ENCODE measurements around the gene USP53. TPM values are rescaled to one million over a fixed set of nuclear protein-coding genes. Genes with fewer than 3 reads are reported as not detected.

USP53 gene
- total and polyA plus RNA-seq, 12 donors = 12.5 to 64.6 (median 41.8) TPM

GRCh38 chr4:119240568-119240967, 28.1 kb downstream of the USP53 start:
- peaks cover 0 to 43% (median 12%) of the 10 kb centered on the region in 9 donors for H3K36me3 ChIP-seq
- no peak overlapping the region for H3K27ac ChIP-seq
- no peak overlapping the region for H3K4me3 ChIP-seq
- WGBS, 2 donors = 66 to 73% methylated on average over 2 of the region's 2 CpGs
- intact Hi-C loops (cut with DNase I) = no loop called here
- ATAC-seq (no peak), DNase-seq (no peak)
- H3K4me1 ChIP-seq = peaks cover 0 to 30% (median 16%) of the 10 kb centered on the region in 9 donors
- H3K9me3 ChIP-seq = no peaks in the 10 kb centered on the region
- H3K27me3 ChIP-seq = no peaks in the 10 kb centered on the region
- TF ChIP-seq CTCF (IDR thresholded peaks at IDR 0.05) = no peak

- Histone ChIP-seq H3K9me3 (no peaks in the 10 kb centered on the region), H3K4me1 (peaks cover 0 to 35% (median 26%) of the 10 kb centered on the region in 9 donors), H3K27me3 (no peaks in the 10 kb centered on the region), H3K27ac (no peak overlapping the region), H3K36me3 (peaks cover 0 to 47% (median 3%) of the 10 kb centered on the region in 9 donors), H3K4me3 (no peak overlapping the region)
- ATAC-seq (no peak), DNase-seq (no peak)
- intact Hi-C loops (cut with DNase I) = no loop called here
- WGBS, 2 donors = 94 to 100% methylated on average over 1 of the region's 1 CpG
- TF ChIP-seq CTCF (IDR thresholded peaks at IDR 0.05) = no peak
Measured at GRCh38 chr4:119242417-119242816, 29.9 kb downstream of the USP53 start.

- peaks cover 0 to 59% (median 7%) of the 10 kb centered on the region in 9 donors for H3K36me3 ChIP-seq
- H3K27me3 ChIP-seq = no peaks in the 10 kb centered on the region
- no peak overlapping the region for H3K27ac ChIP-seq
- no peak overlapping the region for H3K4me3 ChIP-seq
- H3K4me1 ChIP-seq = peaks cover 0 to 34% (median 22%) of the 10 kb centered on the region in 9 donors
- no peak for TF ChIP-seq CTCF (IDR thresholded peaks at IDR 0.05)
- intact Hi-C loops (cut with DNase I) = no loop called here
- no peaks in the 10 kb centered on the region for H3K9me3 ChIP-seq
- 82 to 86% methylated on average over 1 of the region's 1 CpG for WGBS, 2 donors
- no peak for DNase-seq
- no peak for ATAC-seq
Measured at GRCh38 chr4:119243868-119244267, 31.4 kb downstream of the USP53 start.

GRCh38 chr4:119244344-119244743, 31.8 kb downstream of the USP53 start:
- intact Hi-C loops (cut with DNase I) = no loop called here
- TF ChIP-seq CTCF (IDR thresholded peaks at IDR 0.05) = no peak
- ATAC-seq (no peak), DNase-seq (no peak)
- peaks cover 0 to 34% (median 22%) of the 10 kb centered on the region in 9 donors for H3K4me1 ChIP-seq
- H3K4me3 ChIP-seq = no peak overlapping the region
- no peaks in the 10 kb centered on the region for H3K9me3 ChIP-seq
- H3K36me3 ChIP-seq = peaks cover 0 to 59% (median 12%) of the 10 kb centered on the region in 9 donors
- 61 to 71% methylated on average over 3 of the region's 3 CpGs for WGBS, 2 donors
- peak overlapping the region in 2 of 10 donors; percentile 11 to 37 for H3K27ac ChIP-seq
- no peaks in the 10 kb centered on the region for H3K27me3 ChIP-seq
